Measurements from ENCODE around the gene HNRNPF.

GRCh38 chr10:43380610-43381222 lies 28.3 kb downstream of the HNRNPF start:
- TF ChIP-seq POLR2A (IDR thresholded peaks at IDR 0.05; ENCODE audit: low read length) (no peak), GATA1 (IDR thresholded peaks at IDR 0.05; ENCODE audit: low read depth, low read length) (no peak)
